Fibroblast of skin of scalp (primary cell): ENCODE measurements around the gene S100Z. TPM values are rescaled to one million over a fixed set of nuclear protein-coding genes. Genes with fewer than 3 reads are reported as not detected.
"Not testable (repeated sequence)": the region's sequence is repeated elsewhere in the genome, so short reads cannot be mapped to it uniquely, and the experiment has no call there.

Source experiments
- DNase-seq: peaks from one replicate; pipeline ENCODE4 v3.0.0-alpha.2; 2013
- polyA plus RNA-seq, 2 experiments: library from polyadenylated mRNA; unstranded; fragments of 120-200 nt; gene quantifications; one replicate each; pipeline ENCODE4 v1.2.1, GENCODE V29; 2013; ENCODE audit not compliant: insufficient read length in 2 of 2

The S100Z gene
- polyA plus RNA-seq (2013, experiment 1 of 2; ENCODE audit: insufficient read length), result not detected
- not detected for polyA plus RNA-seq (2013, experiment 2 of 2; ENCODE audit: insufficient read length)

GRCh38 chr5:76849419-76850291 lies at the start of gene S100Z:
Gene S100Z, plus strand, starts transcription at chr5:76850014. Its CDS starts 25,346 bp downstream, at chr5:76875360.
- DNase-seq, result no peak

- no peak for DNase-seq
Measured at GRCh38 chr5:76800579-76800978, 49.2 kb upstream of the S100Z start.

GRCh38 chr5:76801159-76801802 lies 48.5 kb upstream of the S100Z start:
- peak; percentile 92 for DNase-seq

DNA sequence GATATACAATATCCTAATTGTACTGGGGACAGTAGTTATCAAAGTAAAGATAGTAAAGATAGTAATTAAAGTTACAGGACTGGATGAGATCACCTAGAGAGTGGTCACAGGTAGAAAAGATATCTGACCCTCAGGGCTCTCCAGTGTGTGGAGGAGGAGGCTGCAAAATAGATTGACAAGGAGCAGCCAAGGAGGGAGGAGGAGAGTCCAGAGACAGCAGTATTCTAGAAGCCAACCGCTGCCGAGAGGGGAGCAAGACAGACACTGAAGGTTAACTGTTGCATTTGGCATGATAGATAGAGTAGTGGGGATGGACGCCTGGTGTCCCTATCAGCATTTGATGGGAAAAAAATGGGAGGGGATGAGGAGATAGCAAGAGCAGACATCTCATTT lies 48.0 kb upstream of the S100Z start:
- DNase-seq, result no peak

GRCh38 chr5:76804266-76804665 lies 45.5 kb upstream of the S100Z start:
- no peak for DNase-seq

DNA sequence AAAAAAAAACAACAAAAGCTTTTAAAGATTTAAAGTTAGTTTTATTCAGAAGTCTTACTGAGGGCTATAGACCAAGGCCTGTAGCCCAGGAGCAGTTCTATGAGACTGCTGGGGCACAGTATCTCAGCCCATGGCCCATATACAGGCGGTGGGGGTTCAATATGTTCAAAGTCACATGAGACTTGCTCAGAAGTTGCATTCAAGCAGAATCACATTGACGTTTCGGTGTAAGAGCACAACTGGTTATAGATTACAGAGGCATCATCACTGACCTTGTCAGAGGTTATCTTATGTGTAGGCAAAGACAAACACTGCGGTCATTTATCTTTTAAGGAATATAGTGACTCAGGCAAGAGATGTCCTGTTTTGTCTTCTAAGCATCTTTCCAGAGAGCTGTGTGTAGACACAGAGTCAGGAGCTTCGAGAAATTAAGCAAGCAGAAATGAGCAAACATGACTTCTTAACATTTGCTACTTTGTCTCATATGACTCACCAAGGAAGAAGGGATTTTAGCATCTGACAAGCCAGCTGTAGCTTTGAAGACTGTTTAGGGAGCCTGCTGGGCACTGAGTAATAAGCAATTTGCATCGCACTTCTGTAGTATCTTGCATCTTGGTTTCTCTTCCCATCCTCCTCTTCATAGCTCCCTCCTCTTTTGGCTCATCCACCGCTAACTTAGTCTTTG lies 43.9 kb upstream of the S100Z start:
- DNase-seq, result peak; percentile 91

GRCh38 chr5:76807296-76807695 lies 42.5 kb upstream of the S100Z start:
- peak; percentile 73 for DNase-seq

DNA sequence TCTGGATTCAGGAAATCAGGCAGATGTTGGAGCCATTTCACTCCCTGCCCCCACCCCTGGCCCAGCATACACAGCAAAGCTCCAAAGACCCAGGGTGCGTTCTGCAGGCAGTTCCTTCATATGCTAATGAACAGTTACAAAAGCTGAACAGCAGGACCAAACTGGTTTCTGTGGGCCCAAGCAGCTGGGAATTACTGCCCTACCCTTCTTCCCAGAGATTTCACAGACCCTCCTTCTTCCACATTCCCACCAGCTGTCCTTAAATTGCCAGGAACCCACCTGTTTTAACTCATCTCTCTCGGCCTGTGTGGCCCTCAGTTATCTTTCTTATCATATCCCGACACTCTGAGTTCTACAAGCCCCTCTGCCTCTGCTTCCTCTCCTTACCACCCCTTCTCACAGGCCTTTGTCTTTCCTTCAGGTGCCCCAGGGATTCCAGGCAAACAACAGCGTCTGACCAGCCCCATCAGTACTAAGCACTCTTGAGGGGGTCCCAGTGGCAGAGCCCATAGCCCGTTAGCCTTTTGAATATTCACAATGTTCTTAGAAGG lies 41.6 kb upstream of the S100Z start:
- DNase-seq, result no peak

DNA sequence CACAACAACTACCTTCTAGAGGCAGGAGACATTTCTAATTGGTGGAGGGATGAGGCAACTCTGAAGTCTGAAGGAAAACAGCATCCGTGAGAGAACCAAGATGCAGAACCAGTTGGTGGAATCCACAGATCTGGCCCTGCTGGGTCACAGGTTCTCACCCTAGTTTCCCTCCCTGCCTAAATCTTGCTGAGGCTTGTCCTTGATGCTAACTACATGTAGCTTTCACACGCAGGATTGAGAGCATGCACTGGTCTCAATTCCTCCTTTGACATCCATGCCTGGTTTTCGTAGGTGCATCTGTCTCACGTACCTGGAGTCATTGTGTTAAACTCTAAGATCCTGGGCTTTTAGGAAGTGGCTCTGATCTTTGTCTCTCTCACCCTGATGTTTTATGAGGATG lies 40.7 kb upstream of the S100Z start:
- no peak for DNase-seq

- DNase-seq, result no peak
Measured at GRCh38 chr5:76810236-76810635, 39.6 kb upstream of the S100Z start.

GRCh38 chr5:76811214-76811613 lies 38.6 kb upstream of the S100Z start:
- peak; percentile 54 for DNase-seq

- not testable (repeated sequence) for DNase-seq
Measured at GRCh38 chr5:76812209-76812608, 37.6 kb upstream of the S100Z start.

DNA sequence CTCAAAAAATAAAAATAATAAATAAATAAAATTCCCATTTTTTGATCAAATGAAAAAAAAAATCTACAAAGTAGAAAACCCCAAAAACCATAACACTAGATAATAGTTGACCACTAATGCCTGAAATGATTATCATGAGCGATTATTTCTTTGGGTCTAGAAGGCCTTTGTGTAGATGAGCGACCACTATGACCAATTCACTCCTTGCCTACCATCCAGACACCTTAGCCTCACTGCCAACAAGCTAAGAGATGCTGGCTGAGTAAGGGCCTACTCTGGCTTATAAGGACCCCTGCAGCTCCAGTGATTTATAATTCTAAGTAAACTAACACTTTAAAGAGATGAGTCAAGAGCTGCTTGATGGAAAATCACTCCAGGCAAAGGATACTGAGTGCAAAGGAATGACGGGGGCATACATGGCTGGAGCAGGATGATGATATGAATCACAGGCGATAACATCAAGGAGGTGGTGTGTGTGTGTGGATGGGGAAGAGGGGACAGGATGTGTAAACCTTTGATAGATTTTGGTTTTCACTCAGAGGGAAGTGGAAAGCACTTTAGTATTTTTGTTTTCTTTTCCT lies 35.7 kb upstream of the S100Z start:
- DNase-seq, result peak; percentile 88

DNA sequence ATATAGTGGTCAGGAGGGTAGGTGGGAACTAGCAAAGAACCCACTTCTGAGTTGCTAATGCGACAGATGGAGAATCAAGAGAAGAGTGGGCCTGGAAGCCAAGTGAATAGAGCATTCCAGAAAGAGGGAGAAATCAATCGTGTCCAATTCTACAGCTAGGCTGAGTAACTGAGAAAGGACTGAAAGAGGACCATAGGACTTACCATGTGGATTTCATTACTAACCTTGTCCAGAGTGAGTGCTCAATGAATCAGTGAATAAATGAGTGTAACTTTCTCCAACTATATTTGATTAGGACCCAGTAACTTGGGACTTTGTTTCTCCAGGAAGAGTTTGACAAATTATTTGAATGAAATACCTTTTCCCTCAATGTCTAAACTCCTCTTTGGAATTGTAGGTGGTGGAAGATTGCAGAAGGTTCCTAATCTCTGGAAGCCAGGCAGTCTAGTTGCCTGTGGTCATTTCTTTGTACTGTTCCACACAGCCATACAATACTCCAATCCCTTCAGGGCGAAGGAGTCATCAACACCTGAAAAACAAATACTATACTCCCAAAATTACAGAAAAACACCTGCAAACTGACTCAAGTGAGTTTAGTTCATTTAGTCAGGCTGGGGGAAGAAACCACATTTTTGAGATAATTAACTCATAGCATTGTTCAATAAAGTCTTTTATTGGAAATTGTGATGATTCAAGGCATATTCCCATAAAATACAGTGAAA lies 33.5 kb upstream of the S100Z start:
- DNase-seq, result peak; percentile 34

DNA sequence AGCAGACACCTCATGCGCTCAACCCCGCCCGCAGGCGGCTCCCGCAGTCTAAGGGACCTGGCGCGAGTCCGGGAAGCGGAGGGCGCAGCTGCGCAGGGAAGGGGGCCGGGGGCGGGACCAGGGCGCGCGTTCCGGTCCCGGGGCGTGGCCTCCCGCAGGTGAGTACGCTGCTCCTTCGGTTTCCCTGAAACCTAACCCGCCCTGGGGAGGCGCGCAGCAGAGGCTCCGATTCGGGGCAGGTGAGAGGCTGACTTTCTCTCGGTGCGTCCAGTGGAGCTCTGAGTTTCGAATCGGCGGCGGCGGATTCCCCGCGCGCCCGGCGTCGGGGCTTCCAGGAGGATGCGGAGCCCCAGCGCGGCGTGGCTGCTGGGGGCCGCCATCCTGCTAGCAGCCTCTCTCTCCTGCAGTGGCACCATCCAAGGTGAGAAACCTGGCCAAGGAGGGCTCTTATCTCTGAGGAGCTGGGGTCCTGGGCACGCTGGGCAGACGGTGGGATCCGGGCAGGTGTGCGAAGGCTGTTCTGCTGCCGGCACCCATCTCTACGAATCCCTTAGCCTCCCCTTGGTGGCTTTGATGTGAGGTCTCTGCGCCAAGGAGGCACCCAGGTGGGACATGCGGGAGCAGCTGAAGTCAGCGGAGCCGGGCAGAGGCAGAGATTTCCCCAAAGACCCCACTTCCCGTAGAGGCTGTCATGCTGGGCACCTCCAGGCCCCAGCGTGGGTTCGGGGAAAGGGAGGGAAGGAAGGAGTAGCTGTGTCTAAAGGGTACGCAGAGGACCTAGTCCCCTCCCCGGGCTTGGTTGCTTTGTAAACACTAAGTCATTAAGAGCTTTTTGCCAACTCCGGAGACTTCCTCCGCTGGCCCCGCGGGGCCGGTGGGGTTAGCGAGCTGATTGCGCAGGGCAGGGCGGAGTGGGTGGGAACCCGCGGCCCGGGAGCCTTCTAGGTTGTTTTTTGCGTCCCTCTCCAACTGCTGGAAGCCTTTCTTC lies 30.7 kb upstream of the S100Z start, which contains the start of gene F2RL1:
TSS of gene F2RL1 (plus strand) at position 187 of the 988 bp plus-strand sequence. CDS start at position 340, 153 bp downstream.
- peak; percentile 54 for DNase-seq

GRCh38 chr5:76819851-76820525 lies 29.8 kb upstream of the S100Z start:
- DNase-seq, result no peak

DNA sequence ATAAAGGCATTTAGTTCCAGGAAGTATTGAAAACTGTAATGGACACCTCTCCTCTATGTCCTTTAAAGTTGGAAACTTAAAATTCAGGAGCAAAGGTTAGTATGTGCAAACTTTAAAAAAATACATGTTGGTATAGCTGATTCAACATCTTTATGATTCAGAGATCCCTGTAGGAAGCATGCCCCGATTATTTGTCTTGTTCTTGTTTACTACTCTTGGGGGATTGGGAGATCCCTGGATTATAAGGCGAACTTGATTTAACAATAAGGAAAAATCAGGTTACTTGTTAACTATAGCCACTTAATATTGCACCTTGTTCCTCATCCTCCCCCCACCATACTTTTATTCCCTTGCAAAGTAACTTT lies 29.3 kb upstream of the S100Z start:
- no peak for DNase-seq

DNA sequence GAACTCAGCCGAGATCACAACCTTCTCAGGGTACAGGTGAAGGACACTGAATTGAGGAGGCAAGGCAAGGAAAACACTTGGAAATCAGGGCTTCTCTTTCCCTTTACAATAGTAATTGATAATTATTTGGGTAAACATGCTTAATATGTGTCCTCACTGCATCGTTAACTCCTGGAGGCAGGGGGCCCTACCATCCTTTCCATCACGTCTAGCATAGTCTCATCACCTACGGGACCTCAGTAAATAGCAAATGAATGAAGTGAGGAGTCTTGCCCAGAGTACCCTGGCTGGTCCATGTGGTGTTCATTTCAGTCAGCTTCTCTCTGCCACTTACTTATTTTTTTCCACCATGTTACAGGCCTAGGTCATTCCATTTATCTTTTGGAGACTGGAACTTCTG lies 28.7 kb upstream of the S100Z start:
- DNase-seq, result no peak

- DNase-seq, result not testable (repeated sequence)
Measured at GRCh38 chr5:76822105-76822731, 27.6 kb upstream of the S100Z start.
